GM12878 (cell line): Measurements from ENCODE around the gene HINT3. TPM values are rescaled to one million over a fixed set of nuclear protein-coding genes. Genes with fewer than 3 reads are reported as not detected.
A peak's percentile ranks its signal among the peaks of the same experiment; 100 is the strongest.

Experiments used
- ATF2 ChIP-seq: IDR thresholded peaks from 2 replicates; pipeline ENCODE4 v1.6.1; 2012; ENCODE audit warnings: low read length, inconsistent platforms
- ATF7 ChIP-seq: fragments of 450-650 bp; IDR thresholded peaks from 2 replicates; pipeline ENCODE4 v1.6.1; 2016; ENCODE audit warnings: low read depth, mild to moderate bottlenecking
- BCL3 ChIP-seq: IDR thresholded peaks from 2 replicates; pipeline ENCODE4 v1.6.1; 2011; ENCODE audit warnings: borderline replicate concordance, low read depth, mild to moderate bottlenecking, moderate library complexity, low read length; ENCODE audit not compliant: insufficient read depth, poor library complexity, severe bottlenecking
- CHD1 ChIP-seq: IDR thresholded peaks from 2 replicates; pipeline ENCODE4 v1.6.1; 2012; ENCODE audit warnings: low read depth, low read length, improper control_type of control experiment
- CREB1 ChIP-seq: IDR thresholded peaks from 2 replicates; pipeline ENCODE4 v1.6.1; 2012; ENCODE audit warnings: low read depth, mild to moderate bottlenecking, inconsistent platforms
- ETV6 ChIP-seq, 2 experiments: fragments of 450-650 bp in 1 of 2; IDR thresholded peaks in 1 of 2; conservative IDR thresholded peaks in 1 of 2; 2 replicates each; pipeline ENCODE4 v1.6.1; 2014; ENCODE audit warnings: antibody characterized with exemption in 1 of 2, borderline replicate concordance in 1 of 2, low read depth in 1 of 2, mild to moderate bottlenecking in 1 of 2, moderate library complexity in 1 of 2
- FOS ChIP-seq: IDR thresholded peaks from 3 replicates; pipeline ENCODE4 v1.6.1; 2011; ENCODE audit warnings: borderline replicate concordance; ENCODE audit not compliant: insufficient read length; ENCODE audit errors: extremely low read depth
- HCFC1 ChIP-seq: fragments of 150-350 bp; IDR thresholded peaks from 2 replicates; pipeline ENCODE4 v1.6.1; 2014; ENCODE audit warnings: low read length
- KLF5 ChIP-seq: fragments of 450-650 bp; IDR thresholded peaks from 2 replicates; pipeline ENCODE4 v1.6.1; 2014; ENCODE audit warnings: mild to moderate bottlenecking; ENCODE audit not compliant: partially characterized antibody
- MAX ChIP-seq: IDR thresholded peaks from 2 replicates; pipeline ENCODE4 v1.6.1; 2012; ENCODE audit warnings: low read depth, low read length, improper control_type of control experiment
- MEF2A ChIP-seq: IDR thresholded peaks from 2 replicates; pipeline ENCODE4 v1.6.1; 2011; ENCODE audit warnings: low read depth, mild to moderate bottlenecking, low read length, moderate library complexity; ENCODE audit not compliant: insufficient read depth
- MXI1 ChIP-seq: fragments of 150-350 bp; IDR thresholded peaks from 2 replicates; pipeline ENCODE4 v1.6.1; 2011; ENCODE audit warnings: low read depth, mild to moderate bottlenecking, inconsistent platforms, low read length, improper control_type of control experiment
- NFXL1 ChIP-seq: fragments of 450-650 bp; IDR thresholded peaks from 2 replicates; pipeline ENCODE4 v1.6.1; 2017; ENCODE audit warnings: antibody characterized with exemption, mild to moderate bottlenecking, borderline replicate concordance
- NFYA ChIP-seq: IDR thresholded peaks from 2 replicates; pipeline ENCODE4 v1.6.1; 2011; ENCODE audit warnings: low read depth, mild to moderate bottlenecking, low read length, improper control_type of control experiment, borderline replicate concordance
- NRF1 ChIP-seq: conservative IDR thresholded peaks from 2 replicates; pipeline ENCODE4 v1.6.1; 2011; ENCODE audit warnings: mild to moderate bottlenecking, low read depth, low read length, improper control_type of control experiment
- PAX5 ChIP-seq: IDR thresholded peaks from 2 replicates; pipeline ENCODE4 v1.6.1; 2011; ENCODE audit warnings: low read depth, low read length, borderline replicate concordance
- PKNOX1 ChIP-seq: fragments of 450-650 bp; IDR thresholded peaks from 2 replicates; pipeline ENCODE4 v1.6.1; 2016; ENCODE audit warnings: mild to moderate bottlenecking
- RAD21 ChIP-seq: IDR thresholded peaks from 2 replicates; pipeline ENCODE4 v1.6.1; 2011; ENCODE audit warnings: mild to moderate bottlenecking, low read depth, low read length, moderate library complexity; ENCODE audit not compliant: insufficient read depth
- SMAD5 ChIP-seq: IDR thresholded peaks from 2 replicates; pipeline ENCODE4 v1.6.1; 2016; ENCODE audit warnings: antibody characterized with exemption, low read depth
- ZBTB40 ChIP-seq: fragments of 450-650 bp; IDR thresholded peaks from 2 replicates; pipeline ENCODE4 v1.6.1; 2016; ENCODE audit warnings: mild to moderate bottlenecking, moderate library complexity, borderline replicate concordance
- ZNF24 ChIP-seq: fragments of 450-650 bp; IDR thresholded peaks from 2 replicates; pipeline ENCODE4 v1.6.1; 2017; ENCODE audit warnings: antibody characterized with exemption, mild to moderate bottlenecking
- polyA plus RNA-seq, 11 experiments: library from polyadenylated mRNA; depleted of rRNA in 4 of 11; unstranded in 6 of 11; stranded (reverse) in 5 of 11; fragments of >200 nt; fragmentation: Nextera tagmentation in 4 of 11; fragmentation: Illumina TruSeq in 1 of 11; extraction: Ambion mirVana in 4 of 11; extraction: Trizol in 1 of 11; gene quantifications; 1 replicate in 1 of 11; 2 replicates in 10 of 11; pipeline versions ENCODE4 v1.2.1 to v1.2.3, GENCODE V29; 2011 to 2016; ENCODE audit warnings: inconsistent platforms in 2 of 11, missing spikeins in 2 of 11, low read depth in 1 of 11
- total RNA-seq, 4 experiments: library from RNA; depleted of rRNA in 3 of 4; stranded (reverse); fragments of >200 nt in 3 of 4; fragmentation: Illumina TruSeq in 1 of 4; extraction: Trizol in 1 of 4; gene quantifications; 2 replicates each; pipeline versions ENCODE4 v1.2.1 to v1.2.3, GENCODE V29; 2013 to 2021

Gene HINT3
- total and polyA plus RNA-seq, 10 of the 15 experiments (the other 5 are each of a cell fraction or from before 2014, with no cell fraction given): 0.72 to 9.1 (median 5.4) TPM

- TF ChIP-seq ATF2 (peak; percentile 91), NFYA (no peak), ZNF24 (no peak), ETV6 (conservative IDR thresholded peaks at IDR 0.05 in 1 of 2, IDR thresholded peaks at IDR 0.05 in 1 of 2; ENCODE audit: borderline replicate concordance in 1 of 2, low read depth in 1 of 2) (peak in 1 of 2 experiments; percentile 87; a peak in 2 of 4 replicates), FOS (no peak), MAX (no peak), NRF1 (no peak), CREB1 (peak; percentile 95), PAX5 (0 out of 2 replicates have a peak, but pooled peaks have one; percentile 6), HCFC1 (no peak), KLF5 (peak; percentile 19), SMAD5 (no peak), PKNOX1 (no peak; the same call in 1 of the 2 replicates), NFXL1 (no peak), RAD21 (no peak), CHD1 (no peak), MEF2A (0 out of 2 replicates have a peak, but pooled peaks have one; percentile 36), ATF7 (peak; percentile 67; the same call in 1 of the 2 replicates), BCL3 (peak; percentile 47), MXI1 (no peak), ZBTB40 (no peak)
Observed at GRCh38 chr6:125931733-125932450, 24.7 kb upstream of the HINT3 start (continued).
